Measurements from ENCODE around the gene MIPEP.

The MIPEP gene

GRCh38 chr13:23888658-23889614 is at the start of gene MIPEP:
Gene MIPEP (minus strand): TSS chr13:23889400. CDS start chr13:23889320, 80 bp downstream.
- H3K4me3 ChIP-seq: peak within 1 kb of the TSS; percentile 88
- peak within 1 kb of the TSS; percentile 78 to 87 for H3K27ac ChIP-seq
- peak; percentile 96 for DNase-seq (ENCODE audit: low spot score)
- TF ChIP-seq CTCF (IDR thresholded peaks at IDR 0.05): peak; percentile 59

GRCh38 chr13:23934520-23934919 is 45.3 kb upstream of the MIPEP start:
- Histone ChIP-seq H3K27ac (no peak overlapping the region), H3K4me3 (no peak overlapping the region)
- no peak for DNase-seq (ENCODE audit: low spot score)
- TF ChIP-seq CTCF (IDR thresholded peaks at IDR 0.05): no peak

- Histone ChIP-seq H3K27ac (no peak overlapping the region), H3K4me3 (no peak overlapping the region)
- no peak for DNase-seq (ENCODE audit: low spot score)
- no peak for TF ChIP-seq CTCF (IDR thresholded peaks at IDR 0.05)
Observed at GRCh38 chr13:23928985-23929384, 39.8 kb upstream of the MIPEP start.

- DNase-seq (ENCODE audit: low spot score): no peak
- TF ChIP-seq CTCF (IDR thresholded peaks at IDR 0.05): no peak
- Histone ChIP-seq H3K27ac (no peak overlapping the region), H3K4me3 (no peak overlapping the region)
Observed at GRCh38 chr13:23923031-23923430, 33.8 kb upstream of the MIPEP start.

- TF ChIP-seq CTCF (IDR thresholded peaks at IDR 0.05): no peak
- no peak overlapping the region for H3K27ac ChIP-seq
- no peak for DNase-seq (ENCODE audit: low spot score)
- H3K4me3 ChIP-seq: no peak overlapping the region
Observed at GRCh38 chr13:23922005-23922932, 33.1 kb upstream of the MIPEP start.

GRCh38 chr13:23921451-23921888 is 32.3 kb upstream of the MIPEP start:
- Histone ChIP-seq H3K4me3 (no peak overlapping the region), H3K27ac (no peak overlapping the region)
- peak; percentile 48 for TF ChIP-seq CTCF (IDR thresholded peaks at IDR 0.05)
- DNase-seq (ENCODE audit: low spot score): no peak
